ENCODE measurements around the gene NMRK1.
A peak's percentile ranks its signal among the peaks of the same experiment; 100 is the strongest.

NMRK1 gene

GRCh38 chr9:75087824-75088645 lies at the start of gene NMRK1, which contains the start of gene OSTF1:
Gene NMRK1, minus strand, starts transcription at chr9:75088155. Its CDS starts 5,040 bp downstream, at chr9:75083115.
Gene OSTF1, plus strand, starts transcription at chr9:75088514. Its CDS starts 179 bp downstream, at chr9:75088693.
- peak; percentile 56 for DNase-seq

DNA sequence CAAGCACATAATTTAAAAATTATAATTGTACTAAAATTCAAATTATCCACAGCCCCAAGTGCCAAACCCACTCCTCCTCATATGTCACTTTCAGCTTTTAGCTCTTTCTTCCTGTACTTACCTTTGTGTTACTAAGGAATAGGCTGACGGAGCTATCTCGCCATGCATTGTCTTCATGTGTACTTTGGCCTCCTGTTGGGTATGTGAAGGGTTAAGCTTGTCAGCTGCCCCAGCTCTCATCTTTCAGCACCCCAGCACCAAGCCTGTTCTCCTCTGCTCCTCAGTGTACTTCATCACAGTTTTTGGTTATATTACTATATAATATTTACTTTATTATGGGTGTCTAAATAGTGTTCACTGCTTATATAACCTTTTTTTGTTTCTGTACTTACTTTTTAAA lies 46.5 kb upstream of the NMRK1 start:
- DNase-seq: no peak

DNA sequence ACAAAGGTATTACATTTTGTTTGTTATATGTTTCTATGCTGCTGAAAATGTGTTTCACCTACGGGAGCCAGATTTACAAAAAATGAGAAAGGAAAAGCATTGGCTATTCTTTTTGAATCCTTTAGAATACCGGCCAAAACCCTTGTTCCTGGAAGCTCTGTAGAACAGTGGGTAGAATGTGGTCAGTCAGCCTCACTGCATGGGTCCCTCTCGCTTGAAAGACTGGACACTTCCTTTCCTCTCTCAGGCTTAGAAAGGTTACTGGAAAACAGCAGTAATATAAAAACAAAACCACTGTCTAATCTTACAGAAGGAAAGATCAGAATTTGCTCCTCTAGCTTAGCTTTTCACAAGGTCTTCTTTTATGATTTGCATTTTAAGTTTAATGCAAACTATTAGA lies 45.4 kb upstream of the NMRK1 start:
- DNase-seq: no peak

GRCh38 chr9:75132244-75132643 lies 44.3 kb upstream of the NMRK1 start:
- no peak for DNase-seq

DNA sequence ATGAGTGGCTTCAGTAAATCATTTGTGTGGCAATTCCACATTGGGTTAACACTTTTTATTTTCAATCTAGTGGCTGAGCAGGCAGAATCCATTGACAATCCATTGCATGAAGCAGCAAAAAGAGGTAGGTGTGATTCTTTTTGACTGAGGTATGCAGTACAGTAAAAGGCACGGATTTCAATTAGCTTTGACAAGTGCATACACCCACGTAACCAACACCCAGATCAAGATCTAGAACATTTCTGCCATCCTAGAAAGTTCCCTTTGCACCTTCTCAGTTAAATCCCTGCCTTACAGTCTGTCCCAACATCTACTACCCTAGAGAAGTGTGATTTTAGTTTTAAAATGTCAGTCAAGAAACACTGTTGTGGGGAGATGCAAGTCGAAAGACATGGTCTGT lies 43.7 kb upstream of the NMRK1 start:
- DNase-seq: no peak

GRCh38 chr9:75130621-75131230 lies 42.8 kb upstream of the NMRK1 start:
- DNase-seq: no peak

DNA sequence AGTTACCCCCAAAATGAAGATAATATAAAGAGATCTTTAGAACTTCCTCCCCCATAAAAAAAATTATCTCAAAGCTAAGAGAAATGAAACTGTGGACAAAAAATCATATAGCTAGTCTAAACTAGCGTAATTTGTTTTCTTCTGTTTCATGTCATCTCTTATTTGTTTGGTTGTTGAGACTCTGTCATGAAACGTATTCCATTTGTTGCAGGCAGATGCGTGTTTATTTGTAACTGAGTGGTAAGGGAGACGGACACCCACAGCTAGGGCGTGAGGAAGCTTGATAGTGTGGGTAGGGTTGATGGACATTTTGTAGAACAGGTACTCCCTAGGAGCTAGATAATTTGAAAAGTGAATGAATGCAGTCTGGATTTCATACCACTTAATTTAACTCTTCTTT lies 42.2 kb upstream of the NMRK1 start:
- no peak for DNase-seq

- DNase-seq: no peak
These were observed 40.6 kb upstream of the NMRK1 start for GRCh38 chr9:75128535-75128934.

GRCh38 chr9:75123696-75124095 lies 35.7 kb upstream of the NMRK1 start:
- no peak for DNase-seq

DNA sequence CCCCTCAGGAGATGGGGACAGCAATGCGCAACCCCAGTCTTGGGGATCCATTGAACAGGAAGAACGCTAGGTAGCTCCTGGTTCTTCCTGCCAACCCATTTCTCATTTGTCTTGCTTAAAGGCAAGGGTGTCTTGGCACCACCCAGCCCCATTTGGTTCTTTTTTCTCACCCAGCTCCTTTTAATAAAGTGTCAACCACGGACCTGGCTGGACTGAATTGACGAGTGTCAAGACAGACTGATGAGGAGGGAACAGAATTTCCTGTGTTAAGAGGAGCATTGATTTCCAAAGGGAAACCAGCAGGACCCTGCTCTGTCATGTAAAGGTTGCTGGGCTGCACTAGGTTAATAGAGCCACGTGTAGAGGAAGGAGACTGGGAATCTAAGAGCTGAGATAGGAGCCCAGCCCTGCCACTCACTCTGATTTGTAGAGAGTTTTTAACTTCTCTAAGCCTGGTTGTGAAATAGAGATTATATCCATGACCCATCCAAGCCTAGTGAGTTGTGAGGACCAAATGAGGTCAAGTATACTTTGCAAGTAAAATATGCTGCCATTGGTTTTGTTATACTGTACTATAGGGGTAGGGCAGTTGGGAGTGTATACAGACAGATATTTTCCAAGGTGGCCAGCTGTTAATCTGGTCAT lies 34.1 kb upstream of the NMRK1 start:
- DNase-seq: no peak

DNA sequence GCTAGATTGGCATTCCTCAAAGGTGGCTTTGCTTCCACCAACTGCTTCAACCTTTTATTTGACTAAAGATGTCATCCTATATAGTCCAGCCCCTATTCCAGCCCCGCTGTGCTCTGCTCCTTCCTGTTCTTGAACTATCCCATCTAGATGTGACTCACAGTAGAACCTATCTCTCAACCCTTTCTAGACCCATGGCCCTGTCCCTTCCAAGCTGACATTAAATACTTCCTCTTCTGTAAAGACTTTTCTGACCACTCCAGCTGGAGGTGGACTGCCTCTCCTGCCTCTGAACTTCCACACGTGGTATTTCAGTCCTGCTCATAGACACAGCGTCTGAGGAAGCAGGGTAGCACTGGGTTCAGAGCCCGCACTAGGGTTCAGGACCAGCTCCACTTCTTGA lies 32.7 kb upstream of the NMRK1 start:
- DNase-seq: no peak

- DNase-seq: no peak
These were observed 29.6 kb upstream of the NMRK1 start for GRCh38 chr9:75117564-75117963.

DNA sequence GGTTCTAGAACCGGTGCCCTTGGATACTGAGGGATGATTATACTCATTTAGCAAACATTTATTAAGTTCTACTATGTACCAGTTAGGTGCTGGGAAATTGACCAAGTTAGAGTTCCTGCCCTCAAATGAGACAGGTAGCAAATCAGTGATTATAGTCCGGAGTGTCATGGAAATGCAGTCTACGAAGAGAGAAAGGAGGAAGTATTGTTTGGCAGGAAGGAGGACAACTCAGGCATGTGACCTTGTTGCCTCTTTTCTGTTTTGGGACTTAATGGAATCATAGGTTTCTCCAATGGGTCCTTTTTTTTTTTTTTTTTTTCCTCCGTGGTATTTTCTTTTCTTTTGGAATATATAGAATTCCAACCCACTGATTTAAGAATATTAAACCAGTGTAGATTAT lies 28.4 kb upstream of the NMRK1 start:
- DNase-seq: no peak

GRCh38 chr9:75112789-75113188 lies 24.8 kb upstream of the NMRK1 start:
- no peak for DNase-seq

- no peak for DNase-seq
These were observed 23.2 kb upstream of the NMRK1 start for GRCh38 chr9:75111019-75111622.

DNA sequence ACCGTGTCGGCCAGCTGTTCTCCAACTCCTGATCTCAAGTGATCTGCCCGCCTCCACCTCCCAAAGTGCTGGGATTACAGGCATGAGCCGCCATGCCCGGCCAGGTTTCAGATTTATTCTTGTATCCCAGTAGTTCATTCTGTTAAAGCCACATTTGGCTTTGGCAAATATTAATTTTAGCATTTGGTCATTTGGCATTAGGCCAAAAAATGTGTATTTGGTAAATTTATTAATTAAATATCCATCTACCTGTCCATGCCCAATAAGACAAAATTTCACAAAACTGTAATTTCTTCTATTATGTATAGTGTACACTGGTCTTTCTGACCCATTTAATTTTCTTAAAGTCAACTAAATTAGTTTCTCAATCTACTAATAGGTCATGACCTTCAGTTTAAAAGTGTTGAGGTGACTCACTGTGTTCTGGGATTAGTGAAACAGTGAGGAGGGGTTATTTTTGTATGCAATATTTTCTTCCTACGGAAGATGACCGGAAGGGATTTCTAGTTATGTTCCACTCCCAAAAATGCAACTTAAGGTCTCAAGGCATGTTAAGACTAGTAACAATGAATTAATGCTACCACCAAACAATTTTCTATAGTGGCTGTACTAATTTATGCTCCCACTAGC lies 21.4 kb upstream of the NMRK1 start:
- DNase-seq: no peak

- no peak for DNase-seq
These were observed 20.6 kb upstream of the NMRK1 start for GRCh38 chr9:75108571-75108970.

DNA sequence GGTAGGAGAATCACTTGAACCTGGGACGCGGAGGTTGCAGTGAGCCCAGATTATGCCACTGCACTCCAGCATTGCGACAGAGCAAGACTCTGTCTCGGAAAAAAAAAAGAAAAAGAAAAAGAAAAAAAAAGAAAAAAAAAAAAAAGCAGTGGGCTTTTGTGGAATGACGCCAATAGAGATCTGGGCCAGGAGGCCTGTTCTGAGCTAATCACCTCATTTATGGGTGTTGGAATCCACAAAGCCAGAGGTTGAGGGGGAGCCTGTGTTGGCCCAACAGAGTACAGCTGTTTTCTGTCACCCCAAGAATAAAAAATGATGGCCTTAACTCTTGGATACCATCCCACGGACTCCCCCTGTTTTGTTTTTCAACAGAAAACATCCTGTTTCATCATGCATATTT lies 18.9 kb upstream of the NMRK1 start:
- DNase-seq: no peak

DNA sequence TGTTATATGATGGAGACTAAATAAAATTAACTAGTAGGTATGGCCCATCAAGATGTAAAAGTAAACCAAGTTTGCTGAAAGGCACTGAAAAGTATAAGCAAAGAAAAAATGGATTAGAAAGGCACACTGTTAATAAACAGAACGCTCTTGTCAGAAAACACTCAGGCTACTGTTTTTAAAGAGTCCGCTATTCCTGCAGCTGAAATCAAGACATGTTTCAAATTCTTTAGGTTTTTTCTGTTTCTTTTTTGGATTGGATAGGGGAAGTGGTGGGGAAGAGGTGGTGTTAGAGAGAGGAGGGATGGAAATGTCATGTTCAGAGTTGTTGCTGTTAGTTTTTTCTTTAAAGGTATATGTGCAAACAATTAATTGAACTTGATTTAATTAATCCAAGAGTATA lies 17.9 kb upstream of the NMRK1 start:
- no peak for DNase-seq

DNA sequence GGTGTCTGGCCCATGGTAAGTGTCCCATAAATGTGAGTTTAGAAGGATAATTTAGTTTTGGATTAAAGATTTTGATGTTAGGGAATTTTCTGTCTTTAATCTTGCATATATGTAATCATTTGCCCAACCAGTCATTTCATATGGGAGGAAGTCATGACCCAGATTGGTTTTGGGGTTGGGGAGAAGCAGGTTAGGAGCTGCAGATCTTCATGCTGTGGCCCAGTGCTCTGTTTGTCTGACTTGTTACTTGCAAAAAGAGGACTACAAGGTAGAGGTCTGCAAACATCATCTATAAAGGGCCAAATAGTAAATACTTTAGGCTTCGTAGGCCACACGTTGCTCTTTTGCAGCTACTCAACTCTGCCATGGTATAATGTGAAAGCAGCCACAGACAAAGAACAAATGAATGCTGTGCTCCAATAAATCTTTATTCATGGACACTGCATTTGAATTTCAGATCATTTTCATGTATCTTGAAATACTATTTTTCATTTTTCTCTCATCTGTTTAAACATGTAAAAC lies 17.1 kb upstream of the NMRK1 start:
- DNase-seq: no peak

DNA sequence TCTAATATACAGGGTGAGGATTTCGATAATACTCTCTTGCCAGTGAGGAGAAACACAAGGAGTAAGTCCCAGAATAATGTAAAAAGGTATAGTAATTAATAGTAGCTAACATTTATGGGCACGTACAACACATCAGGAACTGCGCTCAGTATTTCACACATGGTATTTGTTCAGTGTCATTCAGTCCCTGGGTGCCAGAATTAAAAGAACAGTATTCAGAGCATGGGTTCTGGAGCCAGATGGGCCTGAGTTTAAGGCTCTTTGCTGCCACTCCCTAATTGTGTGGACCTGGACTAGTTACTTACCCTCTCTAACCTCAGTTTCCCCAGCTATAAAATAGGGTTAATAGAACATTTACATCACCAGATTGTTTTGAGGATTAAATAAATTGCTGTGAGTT lies 16.7 kb upstream of the NMRK1 start:
- DNase-seq: no peak

DNA sequence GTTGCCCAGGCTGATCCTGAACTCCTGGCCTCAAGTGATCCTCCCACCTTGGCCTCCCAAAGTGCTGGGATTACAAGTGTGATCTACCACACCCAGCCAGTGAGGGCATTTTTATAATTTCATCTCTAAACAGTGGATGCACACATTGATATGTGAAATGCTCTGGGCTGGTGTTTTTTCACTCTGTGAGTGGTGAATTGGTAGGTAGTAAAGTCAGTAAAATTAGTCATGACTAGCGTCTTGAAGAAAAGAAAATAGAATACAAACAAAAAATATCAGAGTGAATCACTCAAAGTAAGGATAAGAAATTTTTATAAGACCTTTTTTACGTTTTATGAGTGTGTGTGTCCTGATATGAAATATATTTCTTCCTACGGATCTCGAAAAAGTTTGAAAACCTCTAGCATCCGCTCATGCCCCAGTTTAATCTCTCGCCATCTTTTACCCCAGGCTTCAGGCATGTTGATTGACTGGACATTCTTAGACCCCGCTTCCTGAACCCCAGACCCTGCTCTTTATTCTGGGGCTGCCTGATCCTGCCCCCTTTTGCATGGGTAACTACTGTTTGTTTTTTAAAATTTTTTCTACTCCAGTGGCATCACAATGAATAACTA lies 14.3 kb upstream of the NMRK1 start:
- no peak for DNase-seq

All from DMS79 (cell line).